Mesendoderm (in vitro differentiated cells): ENCODE measurements around the gene TMEM45B. TPM values are rescaled to one million over a fixed set of nuclear protein-coding genes. Genes with fewer than 3 reads are reported as not detected.

Experiments
- DNase-seq: peaks from one replicate; pipeline ENCODE4 v3.0.0; 2013
- H2AK5ac ChIP-seq: 2 replicates; pipeline ENCODE4 v1.6.1; 2013; ENCODE audit warnings: low read length, inconsistent platforms
- H2BK120ac ChIP-seq: 2 replicates; pipeline ENCODE4 v1.6.1; 2013; ENCODE audit warnings: low read depth, mild to moderate bottlenecking, low read length, moderate library complexity, mixed read lengths
- H2BK15ac ChIP-seq: replicated peaks from 2 replicates; pipeline ENCODE4 v1.6.1; 2013; ENCODE audit warnings: low read depth, mild to moderate bottlenecking, moderate library complexity
- H2BK5ac ChIP-seq: 2 replicates; pipeline ENCODE4 v1.6.1; 2013; ENCODE audit warnings: low read length, inconsistent platforms
- H3K18ac ChIP-seq: 2 replicates; pipeline ENCODE4 v1.6.1; 2013; ENCODE audit warnings: mild to moderate bottlenecking, low read length, mixed read lengths
- H3K23ac ChIP-seq: one replicate; pipeline ENCODE4 v1.6.1; 2013; ENCODE audit warnings: low read length
- H3K27ac ChIP-seq: 2 replicates; pipeline ENCODE4 v1.5.1; 2013; ENCODE audit warnings: low read depth, mild to moderate bottlenecking, inconsistent platforms, low read length, moderate library complexity
- H3K27me3 ChIP-seq: 2 replicates; pipeline ENCODE4 v1.6.1; 2013; ENCODE audit warnings: low read length, control low read depth, mild to moderate bottlenecking, inconsistent platforms; ENCODE audit not compliant: insufficient read depth, poor library complexity
- H3K36me3 ChIP-seq: 2 replicates; pipeline ENCODE4 v1.6.1; 2013; ENCODE audit warnings: low read length, inconsistent platforms; ENCODE audit not compliant: control insufficient read depth, insufficient read depth
- H3K4ac ChIP-seq: one replicate; pipeline ENCODE4 v1.6.1; 2013; ENCODE audit warnings: low read depth, mild to moderate bottlenecking, low read length, moderate library complexity
- H3K4me1 ChIP-seq: 2 replicates; pipeline ENCODE4 v1.6.1; 2013; ENCODE audit warnings: low read depth, low read length, inconsistent platforms; ENCODE audit not compliant: control insufficient read depth
- H3K4me2 ChIP-seq: 2 replicates; pipeline ENCODE4 v1.6.1; 2013; ENCODE audit warnings: low read length
- H3K4me3 ChIP-seq: 2 replicates; pipeline ENCODE4 v1.5.1; 2013; ENCODE audit warnings: mild to moderate bottlenecking, low read length
- H3K56ac ChIP-seq: one replicate; pipeline ENCODE4 v1.6.1; 2013; ENCODE audit warnings: low read length
- H3K79me1 ChIP-seq: 2 replicates; pipeline ENCODE4 v1.6.1; 2013; ENCODE audit warnings: low read length, inconsistent platforms
- H3K79me2 ChIP-seq: 2 replicates; pipeline ENCODE4 v1.6.1; 2013; ENCODE audit warnings: mild to moderate bottlenecking, low read length; ENCODE audit not compliant: control insufficient read depth, insufficient read depth
- H3K9ac ChIP-seq: 2 replicates; pipeline ENCODE4 v1.6.1; 2013; ENCODE audit warnings: low read length, inconsistent platforms
- H4K5ac ChIP-seq: one replicate; pipeline ENCODE4 v1.6.1; 2013; ENCODE audit warnings: low read length
- H4K8ac ChIP-seq: one replicate; pipeline ENCODE4 v1.6.1; 2013; ENCODE audit warnings: low read depth, mild to moderate bottlenecking, control low read depth, low read length, moderate library complexity
- WGBS: extraction: QIAGEN DNeasy Blood & Tissue Kit; methylation state at CpG from one replicate; pipeline ENCODE4 v1.1.7; 2013; ENCODE audit warnings: low lambda C conversion rate, missing lambda C conversion rate; ENCODE audit not compliant: insufficient coverage; ENCODE audit errors: extremely low coverage; 5-methylcytosine and 5-hydroxymethylcytosine counted together
- small RNA-seq: library from polyadenylated mRNA; stranded (forward); fragments of <200 nt; extraction: miRNeasy Mini kit (QIAGEN cat#:217004); gene quantifications from one replicate; pipeline ENCODE3, GENCODE V24; 2013; ENCODE audit not compliant: insufficient read depth

TMEM45B gene

GRCh38 chr11:129896062-129896461 is 80.4 kb downstream of the TMEM45B start:
- H3K27ac ChIP-seq = no peak overlapping the region
- no CpG with 5 or more reads among the region's 9 CpGs for WGBS
- no peak for DNase-seq

GRCh38 chr11:129905402-129905801 is 89.8 kb downstream of the TMEM45B start:
- H2BK15ac ChIP-seq = no peak overlapping the region
- WGBS = no CpG with 5 or more reads among the region's 8 CpGs
- DNase-seq = no peak
- H3K9ac ChIP-seq = no peak overlapping the region
- no peak overlapping the region for H3K27ac ChIP-seq
- H3K56ac ChIP-seq = no peak overlapping the region
- no peak overlapping the region for H3K23ac ChIP-seq
- H3K4me3 ChIP-seq = no peak overlapping the region
- no peak overlapping the region for H3K4ac ChIP-seq
- no peak overlapping the region for H3K18ac ChIP-seq
- no peak overlapping the region for H2BK120ac ChIP-seq
- no peaks in the 10 kb centered on the region for H3K27me3 ChIP-seq
- H3K4me1 ChIP-seq = no peaks in the 10 kb centered on the region
- no peak overlapping the region for H4K5ac ChIP-seq
- peaks cover 10% of the 10 kb centered on the region for H3K36me3 ChIP-seq
- H3K79me2 ChIP-seq = no peaks in the 10 kb centered on the region
- no peaks in the 10 kb centered on the region for H3K79me1 ChIP-seq
- H4K8ac ChIP-seq = no peak overlapping the region
- H2BK5ac ChIP-seq = no peak overlapping the region
- H3K4me2 ChIP-seq = no peak overlapping the region
- H2AK5ac ChIP-seq = no peak overlapping the region

More at GRCh38 chr11:129896062-129896461, 80.4 kb downstream of the TMEM45B start:
- no peak overlapping the region for H4K5ac ChIP-seq
- no peaks in the 10 kb centered on the region for H3K4me1 ChIP-seq
- H4K8ac ChIP-seq = no peak overlapping the region
- no peaks in the 10 kb centered on the region for H3K36me3 ChIP-seq
- no peak overlapping the region for H3K23ac ChIP-seq
- H3K79me1 ChIP-seq = peaks cover 10% of the 10 kb centered on the region
- H2BK15ac ChIP-seq = no peak overlapping the region
- peak overlapping the region; percentile 70 for H3K4me2 ChIP-seq
- no peak overlapping the region for H2BK5ac ChIP-seq
- H3K18ac ChIP-seq = no peak overlapping the region
- peak overlapping the region; percentile 76 for H3K9ac ChIP-seq
- H2AK5ac ChIP-seq = no peak overlapping the region
- no peak overlapping the region for H3K4ac ChIP-seq
- H3K4me3 ChIP-seq = no peak overlapping the region
- no peak overlapping the region for H2BK120ac ChIP-seq
- H3K56ac ChIP-seq = peak overlapping the region; percentile 91
- H3K27me3 ChIP-seq = no peaks in the 10 kb centered on the region
- peaks cover 14% of the 10 kb centered on the region for H3K79me2 ChIP-seq

Small RNAs within 50 kb of the gene (small RNA-seq; reads per million reads assigned to genes)
- gene AP003327.1 = not detected
